HCT116 (cell line): Measurements from ENCODE around the gene LDAH. TPM values are rescaled to one million over a fixed set of nuclear protein-coding genes. Genes with fewer than 3 reads are reported as not detected.
A peak's percentile ranks its signal among the peaks of the same experiment; 100 is the strongest.

Source experiments
- ATAC-seq: fragments of 200-7000 bp; cut with Tn5 transposase; 2 replicates; pipeline ENCODE4 v1.9.1; 2020; ENCODE audit warnings: mild to moderate bottlenecking, moderate library complexity
- BruUV-seq: library from RNA; stranded (reverse); fragments of 400-500 nt; replicated peaks from 2 replicates; lab custom pipeline; 2021; lab: Mats Ljungman, UMichigan
- CTCF ChIA-PET: fragments of 300-600 bp; sonication (Branson Sonifier 250); formaldehyde crosslinking; loops from one replicate; lab custom pipeline; 2021; ENCODE audit warnings: antibody characterized with exemption; lab: Charles Lee
- POLR2A ChIA-PET: fragments of 300-600, 350-600 bp; sonication (Branson Sonifier 250); formaldehyde crosslinking; loops from one replicate; lab custom pipeline; 2021; ENCODE audit warnings: antibody characterized with exemption; lab: Charles Lee
- RAD21 ChIA-PET, 2 experiments: fragments of 300-600 bp; sonication (Branson Sonifier 250); formaldehyde crosslinking; loops; one replicate each; lab custom pipeline; 2023; ENCODE audit warnings: low total read pairs in 2 of 2; ENCODE audit not compliant: uncharacterized antibody in 2 of 2, unreplicated experiment in 2 of 2, low non-redundant PET in 1 of 2; lab: Charles Lee
- DNase-seq: peaks from one replicate; pipeline ENCODE4 v3.0.0-alpha.2; 2010; ENCODE audit warnings: low read depth, low spot score
- H2AFZ ChIP-seq: fragments of 200-600 bp; shearing (Covaris generic), sonication (generic); 2 replicates; pipeline ENCODE4 v1.6.1; 2017; ENCODE audit warnings: low read depth, mixed run types, mixed read lengths, antibody characterized with exemption, low read length; ENCODE audit not compliant: poor library complexity, severe bottlenecking
- H3K27ac ChIP-seq: 2 replicates; pipeline ENCODE4 v1.5.1; 2012; ENCODE audit warnings: low read depth, low read length
- H3K27me3 ChIP-seq: fragments of 200-600 bp; sonication (generic); 2 replicates; pipeline ENCODE4 v1.6.1; 2016; ENCODE audit warnings: mixed run types, low read length, mixed read lengths; ENCODE audit not compliant: insufficient read depth
- H3K36me3 ChIP-seq, 2 experiments: fragments of 200-500 bp in 1 of 2; fragments of 200-600 bp in 1 of 2; sonication (Bioruptor generic) in 1 of 2; sonication (generic) in 1 of 2; 2 replicates each; pipeline versions ENCODE4 v1.5.1 to v1.6.1; 2014 to 2016; ENCODE audit warnings: low read length in 2 of 2, inconsistent platforms in 1 of 2, mixed read lengths in 1 of 2, mixed run types in 1 of 2; ENCODE audit not compliant: insufficient read depth in 2 of 2, control insufficient read depth in 1 of 2
- H3K4me1 ChIP-seq, 2 experiments: fragments of 200-600 bp in 1 of 2; sonication (generic) in 1 of 2; 2 replicates each; pipeline versions ENCODE4 v1.5.1 to v1.6.1; 2012 to 2017; ENCODE audit warnings: low read length in 2 of 2, inconsistent platforms in 1 of 2, mild to moderate bottlenecking in 1 of 2, mixed read lengths in 1 of 2, mixed run types in 1 of 2, moderate library complexity in 1 of 2; ENCODE audit not compliant: insufficient read depth in 2 of 2, control insufficient read depth in 1 of 2
- H3K4me2 ChIP-seq: fragments of 200-600 bp; sonication (generic); 2 replicates; pipeline ENCODE4 v1.6.1; 2017; ENCODE audit warnings: mixed run types, low read length, mixed read lengths
- H3K4me3 ChIP-seq, 2 experiments: fragments of 200-600 bp in 1 of 2; sonication (generic) in 1 of 2; replicated peaks in 1 of 2; 2 replicates each; pipeline ENCODE4 v1.5.1; 2011 to 2016; ENCODE audit warnings: low read length in 2 of 2, control low read depth in 1 of 2, low read depth in 1 of 2, mild to moderate bottlenecking in 1 of 2, mixed read lengths in 1 of 2, mixed run types in 1 of 2
- H3K79me2 ChIP-seq: fragments of 200-600 bp; sonication (generic); 2 replicates; pipeline ENCODE4 v1.6.1; 2017; ENCODE audit warnings: mild to moderate bottlenecking, mixed run types, low read length, moderate library complexity, mixed read lengths; ENCODE audit not compliant: insufficient read depth
- H3K9ac ChIP-seq: fragments of 200-600 bp; sonication (generic); 2 replicates; pipeline ENCODE4 v1.6.1; 2016; ENCODE audit warnings: low read length, mixed read lengths
- H3K9me2 ChIP-seq: fragments of 200-600 bp; sonication (generic), shearing (Covaris generic); 2 replicates; pipeline ENCODE4 v1.6.1; 2017; ENCODE audit warnings: mixed run types, mild to moderate bottlenecking, moderate library complexity; ENCODE audit not compliant: insufficient read depth
- H3K9me3 ChIP-seq, 2 experiments: fragments of 200-500 bp in 1 of 2; fragments of 200-600 bp in 1 of 2; sonication (Bioruptor generic) in 1 of 2; sonication (generic) in 1 of 2; 2 replicates each; pipeline ENCODE4 v1.6.1; 2014 to 2017; ENCODE audit warnings: low read length in 2 of 2, mixed read lengths in 2 of 2, inconsistent platforms in 1 of 2, low read depth in 1 of 2, mild to moderate bottlenecking in 1 of 2, mixed run types in 1 of 2, moderate library complexity in 1 of 2; ENCODE audit not compliant: control insufficient read depth in 1 of 2, insufficient read depth in 1 of 2
- H4K20me1 ChIP-seq: fragments of 200-600 bp; sonication (generic), shearing (Covaris generic); 2 replicates; pipeline ENCODE4 v1.6.1; 2017; ENCODE audit warnings: mixed run types, mild to moderate bottlenecking, moderate library complexity; ENCODE audit not compliant: insufficient read depth
- ATF3 ChIP-seq: IDR thresholded peaks from 2 replicates; pipeline ENCODE4 v1.6.1; 2012
- CBX3 ChIP-seq: IDR thresholded peaks from 2 replicates; pipeline ENCODE4 v1.6.1; 2012; ENCODE audit warnings: low read depth
- CEBPB ChIP-seq: IDR thresholded peaks from 2 replicates; pipeline ENCODE4 v1.6.1; 2012; ENCODE audit warnings: low read depth
- EGR1 ChIP-seq: IDR thresholded peaks from 2 replicates; pipeline ENCODE4 v1.6.1; 2012; ENCODE audit warnings: low read depth
- EZH2 ChIP-seq: fragments of 200-600 bp; sonication (generic); IDR thresholded peaks from 2 replicates; pipeline ENCODE4 v1.6.1; 2017; ENCODE audit warnings: antibody characterized with exemption, mixed run types
- EZH2phosphoT487 ChIP-seq: fragments of 200-600 bp; IDR thresholded peaks from 2 replicates; pipeline ENCODE4 v1.6.1; 2018; ENCODE audit warnings: antibody characterized with exemption, borderline replicate concordance
- FOSL1 ChIP-seq: IDR thresholded peaks from 2 replicates; pipeline ENCODE4 v1.6.1; 2012; ENCODE audit warnings: low read depth
- JUND ChIP-seq: IDR thresholded peaks from 2 replicates; pipeline ENCODE4 v1.6.1; 2012
- RAD21 ChIP-seq: IDR thresholded peaks from 2 replicates; pipeline ENCODE4 v1.6.1; 2012; ENCODE audit warnings: low read depth, mild to moderate bottlenecking
- REST ChIP-seq: IDR thresholded peaks from 2 replicates; pipeline ENCODE4 v1.6.1; 2012; ENCODE audit warnings: low read depth
- TCF7L2 ChIP-seq: IDR thresholded peaks from 2 replicates; pipeline ENCODE4 v1.7.0; 2011; ENCODE audit warnings: borderline replicate concordance, inconsistent platforms; ENCODE audit not compliant: insufficient read depth, insufficient read length; ENCODE audit errors: extremely low read depth
- ZFX ChIP-seq: fragments of 450-650 bp; IDR thresholded peaks from 2 replicates; pipeline ENCODE4 v1.6.1; 2017
- ZNF274 ChIP-seq: fragments of 200-500 bp; sonication (Bioruptor generic); IDR thresholded peaks from 2 replicates; pipeline ENCODE4 v1.6.1; 2014; ENCODE audit warnings: mild to moderate bottlenecking, low read depth, low read length, inconsistent platforms
- intact Hi-C: fragments of 100-400 bp; cut with micrococcal nuclease; formaldehyde crosslinking; loops from 2 replicates; pipeline ENCODE4 v1.10.0; 2022
- total RNA-seq: library from RNA; stranded (reverse); gene quantifications from one replicate; pipeline ENCODE4 v1.2.1, GENCODE V29; 2021; ENCODE audit not compliant: unreplicated experiment

LDAH gene
- total RNA-seq, 1 experiment from 2014 or later: 25.7 TPM

DNA sequence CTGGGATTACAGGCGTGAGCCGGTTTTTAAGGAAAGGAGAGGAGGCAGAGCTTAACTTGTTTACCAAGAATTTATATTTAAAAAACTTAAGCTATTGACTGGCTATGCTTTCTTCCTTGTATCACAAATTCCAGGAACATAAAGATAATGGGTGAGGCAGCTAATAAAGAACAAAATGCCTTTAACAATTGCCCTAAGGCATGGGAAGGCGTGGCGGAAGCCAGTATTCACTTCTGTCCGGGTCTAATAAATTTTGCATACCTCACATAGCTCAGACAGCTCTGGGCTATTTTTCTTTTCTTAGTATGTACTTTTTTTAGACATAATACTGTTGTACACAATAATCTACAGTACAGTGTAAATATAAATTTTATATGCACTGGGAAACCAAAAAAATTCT lies 1.0 kb upstream of the LDAH start:
- Histone ChIP-seq H3K36me3 (no peaks in the 10 kb centered on the region), H3K79me2 (peaks cover 17% of the 10 kb centered on the region), H3K9ac (no peak overlapping the region), H2AFZ (no peak overlapping the region), H3K9me3 (no peaks in the 10 kb centered on the region), H3K27me3 (no peaks in the 10 kb centered on the region), H3K4me2 (peak overlapping the region; percentile 82; the same call in 1 of the 2 replicates), H3K4me1 (no peaks in the 10 kb centered on the region), H4K20me1 (no peaks in the 10 kb centered on the region), H3K9me2 (no peaks in the 10 kb centered on the region), H3K4me3 (no peak overlapping the region; a peak in 1 of 4 replicates), H3K27ac (no peak overlapping the region)
- ChIA-PET POLR2A (no interaction called here), CTCF (no interaction called here), RAD21 (no interaction called here)
- intact Hi-C loops: no loop called here
- no peak for TF ChIP-seq FOSL1
- TF ChIP-seq EZH2phosphoT487: no peak
- no peak for TF ChIP-seq TCF7L2
- no peak for TF ChIP-seq REST
- no peak for TF ChIP-seq ATF3
- TF ChIP-seq RAD21: no peak
- DNase-seq (no peak), ATAC-seq (no peak)
- BruUV-seq: no TSS peak

DNA sequence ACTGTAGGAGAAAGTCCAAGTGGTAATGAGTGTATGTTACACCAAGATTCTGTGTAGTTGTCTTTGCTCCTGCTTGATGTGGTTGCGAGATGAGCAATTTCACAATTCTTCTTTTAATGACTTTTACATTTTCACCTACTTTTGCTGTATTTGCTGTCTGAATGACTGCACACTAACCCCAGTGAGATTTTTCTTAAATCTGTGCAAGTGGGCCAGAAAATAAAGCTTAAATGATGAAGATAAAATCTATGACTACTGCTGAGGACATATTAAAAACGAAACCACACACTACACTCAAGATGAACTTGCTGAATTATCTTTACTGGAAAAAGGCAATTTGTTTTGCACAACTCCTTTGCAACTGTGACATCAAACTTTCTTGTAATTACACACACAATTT lies 4.1 kb downstream of the LDAH start:
- peaks cover 67% of the 10 kb centered on the region for H3K79me2 ChIP-seq
- H3K4me3 ChIP-seq: no peak overlapping the region
- ChIA-PET POLR2A (no interaction called here), CTCF (no interaction called here), RAD21 (no interaction called here)
- no peaks in the 10 kb centered on the region for H3K9me2 ChIP-seq
- intact Hi-C loops: no loop called here
- no peak overlapping the region for H2AFZ ChIP-seq
- no peak overlapping the region for H3K9ac ChIP-seq
- no peak overlapping the region for H3K4me2 ChIP-seq
- no peak for DNase-seq
- ATAC-seq: no peak
- H3K27me3 ChIP-seq: no peaks in the 10 kb centered on the region
- no peak overlapping the region for H3K27ac ChIP-seq
- H3K36me3 ChIP-seq: no peaks in the 10 kb centered on the region
- H4K20me1 ChIP-seq: peaks cover 10% of the 10 kb centered on the region
- no peaks in the 10 kb centered on the region for H3K9me3 ChIP-seq
- BruUV-seq: no TSS peak
- no peaks in the 10 kb centered on the region for H3K4me1 ChIP-seq
- TF ChIP-seq REST (no peak), EZH2phosphoT487 (no peak), CEBPB (no peak), JUND (no peak), TCF7L2 (no peak), ZFX (no peak), ZNF274 (no peak), EZH2 (no peak), CBX3 (no peak), EGR1 (no peak)
